GM12891 (cell line): ENCODE results near the gene HSF5.

ENCODE experiments used
- DNase-seq: peaks from one replicate; pipeline ENCODE4 v3.0.0; 2011; ENCODE audit warnings: low spot score; ENCODE audit not compliant: insufficient read length
- FAIRE-seq: peaks from 2 replicates; lab custom pipeline; 2011; peaks lifted over from hg19 to GRCh38; lab: Jason Lieb, UNC
- PAX5 ChIP-seq: IDR thresholded peaks from 2 replicates; pipeline ENCODE4 v1.6.1; 2011; ENCODE audit warnings: low read length, moderate library complexity, mild to moderate bottlenecking; ENCODE audit not compliant: insufficient read depth, severe bottlenecking
- POLR2A ChIP-seq: IDR thresholded peaks from 2 replicates; pipeline ENCODE4 v1.6.1; 2011; ENCODE audit warnings: low read depth, low read length, control low read depth
- POLR2AphosphoS5 ChIP-seq: IDR thresholded peaks from 2 replicates; pipeline ENCODE4 v1.6.1; 2011; ENCODE audit warnings: low read depth, low read length, control low read depth
- POU2F2 ChIP-seq: IDR thresholded peaks from 2 replicates; pipeline ENCODE4 v1.6.1; 2011; ENCODE audit warnings: low read depth, mild to moderate bottlenecking, control low read depth, low read length, moderate library complexity
- SPI1 ChIP-seq: IDR thresholded peaks from 2 replicates; pipeline ENCODE4 v1.6.1; 2011; ENCODE audit warnings: low read depth, low read length, control low read depth
- TAF1 ChIP-seq: IDR thresholded peaks from 2 replicates; pipeline ENCODE4 v1.6.1; 2011; ENCODE audit warnings: low read depth, low read length, control low read depth

Gene HSF5

DNA sequence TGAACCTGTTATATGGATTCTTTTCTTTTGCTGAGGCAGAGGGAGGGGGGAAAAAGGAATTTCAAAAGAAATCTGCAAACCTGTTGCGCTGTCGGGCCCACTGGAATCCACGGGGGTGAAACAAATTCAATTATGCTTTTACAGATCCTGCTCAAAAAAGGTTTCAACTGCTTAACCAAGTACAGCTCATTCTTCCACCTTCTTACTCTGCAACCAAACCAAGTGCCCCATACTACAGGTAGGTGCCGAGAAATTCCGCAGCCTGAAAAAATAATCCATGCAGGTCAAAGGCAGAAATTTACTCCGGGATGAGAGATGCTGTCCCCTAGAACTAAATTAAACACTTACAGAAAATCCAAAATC, 71.3 kb downstream of the HSF5 start:
- FAIRE-seq (peak; percentile 50), DNase-seq (no peak)
- TF ChIP-seq PAX5 (no peak), TAF1 (no peak), POLR2AphosphoS5 (no peak), POLR2A (no peak), SPI1 (no peak), POU2F2 (no peak)

DNA sequence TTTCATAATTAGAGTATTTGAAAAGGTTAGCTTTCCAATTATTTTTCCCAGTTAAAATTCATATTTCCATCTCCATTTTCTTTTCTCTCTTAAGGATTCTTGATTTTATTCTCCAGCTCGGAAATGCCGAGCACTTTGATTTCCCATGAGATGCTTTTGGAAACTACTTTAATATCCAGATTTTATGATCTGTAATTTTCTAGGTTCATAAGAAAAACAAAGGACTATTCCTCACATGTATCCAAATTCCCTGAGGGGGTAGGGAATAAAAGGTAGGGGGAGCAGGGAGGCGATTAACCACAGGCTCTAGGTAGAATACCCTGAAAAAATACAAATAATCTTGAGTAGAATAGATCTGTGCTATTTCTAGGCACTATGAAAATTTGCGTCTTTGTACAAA, 71.8 kb downstream of the HSF5 start:
- TF ChIP-seq POLR2A (no peak), POLR2AphosphoS5 (no peak), TAF1 (no peak), PAX5 (no peak), SPI1 (no peak), POU2F2 (no peak)
- FAIRE-seq (no peak), DNase-seq (no peak)

GRCh38 chr17:58415371-58416055, 72.7 kb downstream of the HSF5 start:
- DNase-seq, result no peak
- FAIRE-seq, result peak; percentile 50
- TF ChIP-seq TAF1 (no peak), POLR2AphosphoS5 (no peak), SPI1 (no peak), POLR2A (no peak), POU2F2 (no peak), PAX5 (no peak)

DNA sequence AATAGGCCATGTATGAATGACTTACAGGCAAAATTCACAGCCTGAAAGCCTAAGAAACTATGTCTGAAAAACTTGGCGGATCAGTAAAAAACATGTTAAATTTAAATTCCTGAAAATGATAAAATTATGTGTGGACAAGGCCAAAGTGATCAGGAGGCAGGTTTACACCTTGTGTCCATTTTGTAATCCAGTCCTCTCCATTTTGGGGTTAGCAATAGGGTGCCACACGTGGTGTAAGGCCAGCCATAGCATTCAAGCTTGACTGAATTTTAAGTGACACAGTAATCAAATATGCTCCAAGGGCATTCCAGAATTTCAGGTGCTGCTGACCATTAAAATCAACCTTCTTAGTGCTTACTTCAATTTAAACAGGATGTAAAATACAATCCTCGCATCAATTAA, 73.6 kb downstream of the HSF5 start:
- TF ChIP-seq SPI1, result no peak
- TF ChIP-seq POLR2AphosphoS5, result no peak
- TF ChIP-seq POU2F2, result no peak
- TF ChIP-seq TAF1, result no peak
- no peak for TF ChIP-seq POLR2A
- no peak for TF ChIP-seq PAX5
- DNase-seq (no peak), FAIRE-seq (no peak)

- peak; percentile 9 for FAIRE-seq
- no peak for DNase-seq
- TF ChIP-seq POU2F2, result no peak
- TF ChIP-seq TAF1, result no peak
- TF ChIP-seq POLR2A, result no peak
- TF ChIP-seq POLR2AphosphoS5, result no peak
- TF ChIP-seq SPI1, result no peak
- no peak for TF ChIP-seq PAX5
Measured at GRCh38 chr17:58413684-58414083, 74.5 kb downstream of the HSF5 start.

DNA sequence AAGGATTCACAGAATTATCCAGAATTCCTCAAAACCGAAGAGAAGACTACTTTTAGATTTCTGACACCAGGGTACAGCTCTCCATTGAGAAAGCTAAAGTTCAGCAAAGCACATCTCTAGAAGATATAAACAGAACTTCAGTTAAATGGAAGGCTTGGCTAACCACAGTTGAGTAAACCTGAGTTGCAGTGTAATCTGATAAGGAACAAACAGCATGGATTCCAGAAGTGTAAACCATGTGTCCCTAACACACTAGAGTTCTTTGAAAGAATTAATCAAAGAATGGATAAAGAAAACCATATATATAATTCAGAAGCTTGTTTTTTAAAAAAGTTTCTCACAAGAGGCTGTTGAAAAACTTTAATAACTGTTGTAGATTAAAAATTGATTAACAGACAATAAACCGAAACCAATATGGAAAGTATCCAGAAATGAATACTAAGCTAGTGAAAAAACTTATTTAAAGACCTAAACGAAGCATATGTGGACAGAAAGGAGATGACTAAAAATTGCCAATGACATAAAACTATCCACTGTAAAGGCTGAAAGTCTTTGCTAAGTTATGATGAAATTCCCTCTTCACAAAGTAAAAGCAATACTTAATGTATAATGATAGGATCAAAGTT, 75.1 kb downstream of the HSF5 start:
- FAIRE-seq, result peak; percentile 67
- TF ChIP-seq SPI1 (no peak), TAF1 (no peak), POU2F2 (no peak), PAX5 (no peak), POLR2A (no peak), POLR2AphosphoS5 (no peak)

GRCh38 chr17:58412064-58412703, 76.0 kb downstream of the HSF5 start:
- TF ChIP-seq SPI1 (no peak), POU2F2 (no peak), POLR2A (no peak), PAX5 (no peak), TAF1 (no peak), POLR2AphosphoS5 (no peak)
- no peak for FAIRE-seq

More for the DNA sequence above, 75.1 kb downstream of the HSF5 start:
- DNase-seq, result no peak

DNA sequence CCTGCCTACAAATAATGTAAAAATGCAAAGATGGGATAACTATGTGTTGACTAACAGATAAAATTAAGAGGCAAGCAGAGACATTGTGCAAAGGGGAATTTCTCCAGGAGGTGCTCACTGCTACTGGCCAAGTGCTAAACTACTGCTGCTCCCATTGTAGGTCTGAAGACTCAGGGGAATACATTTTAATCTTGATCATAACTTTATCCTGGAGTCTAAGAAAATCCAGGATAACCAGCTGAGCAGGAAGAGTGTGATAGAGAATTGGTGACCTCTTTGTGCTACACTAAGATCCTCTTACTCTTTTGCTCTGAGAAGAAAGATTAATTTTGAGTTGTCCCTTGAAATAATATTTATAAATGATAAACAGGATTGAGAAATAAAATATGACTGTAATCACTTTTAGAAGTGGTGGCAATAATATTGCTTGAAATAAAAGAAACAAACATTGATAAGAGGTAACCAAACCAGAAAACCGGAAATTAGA, 76.8 kb downstream of the HSF5 start:
- TF ChIP-seq POU2F2 (no peak), POLR2A (no peak), SPI1 (no peak), POLR2AphosphoS5 (no peak), PAX5 (no peak), TAF1 (no peak)
- no peak for FAIRE-seq
- DNase-seq, result no peak

More at GRCh38 chr17:58412064-58412703, 76.0 kb downstream of the HSF5 start:
- DNase-seq, result no peak

- TF ChIP-seq TAF1 (no peak), POLR2AphosphoS5 (no peak), PAX5 (no peak), SPI1 (no peak), POU2F2 (no peak)
- DNase-seq (no peak), FAIRE-seq (no peak)
Measured at GRCh38 chr17:58410714-58411407, 77.3 kb downstream of the HSF5 start.
